Body of pancreas (tissue), 4 donors: Measurements from ENCODE around the gene TBCK.

Source experiments
- POLR2A ChIP-seq, 3 donors: fragments of 450-650 bp; IDR thresholded peaks; one replicate each; pipeline ENCODE4 v1.6.1; 2016; ENCODE audit warnings: antibody characterized with exemption in 3 of 3, mild to moderate bottlenecking in 2 of 3
- TF ChIP-seq, protein P1 (sequence below), 7 experiments: fragments of 450-650 bp in 4 of 7; fragments of 200-600 bp in 3 of 7; sonication (generic) in 3 of 7; IDR thresholded peaks; one replicate each; pipeline ENCODE4 v1.5.1; 2016 to 2019; ENCODE audit warnings: antibody characterized with exemption in 7 of 7

DNA sequence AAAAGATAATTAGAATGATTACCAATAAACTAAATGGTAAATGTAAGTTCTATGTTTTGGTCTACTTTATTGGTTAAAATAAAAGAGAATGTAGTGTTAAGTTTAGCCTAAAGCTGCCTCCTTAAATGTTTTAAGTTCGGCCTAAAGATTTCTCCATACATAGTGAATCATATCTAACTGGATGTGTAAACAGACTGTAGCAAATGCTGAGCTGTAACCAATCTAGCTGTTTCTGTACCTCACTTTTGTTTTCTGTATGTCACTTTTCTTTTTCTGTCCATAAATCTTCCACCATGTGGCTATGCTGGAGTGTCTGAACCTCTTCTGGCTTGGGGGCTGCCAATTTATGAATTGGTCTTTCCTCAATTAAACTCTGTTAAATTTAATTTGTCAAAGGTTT is 121.2 kb downstream of the TBCK start:
- TF ChIP-seq, protein P1, sequence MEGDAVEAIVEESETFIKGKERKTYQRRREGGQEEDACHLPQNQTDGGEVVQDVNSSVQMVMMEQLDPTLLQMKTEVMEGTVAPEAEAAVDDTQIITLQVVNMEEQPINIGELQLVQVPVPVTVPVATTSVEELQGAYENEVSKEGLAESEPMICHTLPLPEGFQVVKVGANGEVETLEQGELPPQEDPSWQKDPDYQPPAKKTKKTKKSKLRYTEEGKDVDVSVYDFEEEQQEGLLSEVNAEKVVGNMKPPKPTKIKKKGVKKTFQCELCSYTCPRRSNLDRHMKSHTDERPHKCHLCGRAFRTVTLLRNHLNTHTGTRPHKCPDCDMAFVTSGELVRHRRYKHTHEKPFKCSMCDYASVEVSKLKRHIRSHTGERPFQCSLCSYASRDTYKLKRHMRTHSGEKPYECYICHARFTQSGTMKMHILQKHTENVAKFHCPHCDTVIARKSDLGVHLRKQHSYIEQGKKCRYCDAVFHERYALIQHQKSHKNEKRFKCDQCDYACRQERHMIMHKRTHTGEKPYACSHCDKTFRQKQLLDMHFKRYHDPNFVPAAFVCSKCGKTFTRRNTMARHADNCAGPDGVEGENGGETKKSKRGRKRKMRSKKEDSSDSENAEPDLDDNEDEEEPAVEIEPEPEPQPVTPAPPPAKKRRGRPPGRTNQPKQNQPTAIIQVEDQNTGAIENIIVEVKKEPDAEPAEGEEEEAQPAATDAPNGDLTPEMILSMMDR (IDR thresholded peaks at IDR 0.05) = no peak
- TF ChIP-seq POLR2A (IDR thresholded peaks at IDR 0.05) = no peak
